Natural killer cell (primary cell): Measurements from ENCODE around the gene SEC16A. TPM values are rescaled to one million over a fixed set of nuclear protein-coding genes. Genes with fewer than 3 reads are reported as not detected.

ENCODE experiments used
- ATAC-seq, 3 donors: fragments of 150-1000 bp in 2 of 3; fragments of 200-7000 bp in 1 of 3; cut with Tn5 transposase; 1 replicate in 1 of 3; 2 replicates in 2 of 3; pipeline ENCODE4 v1.10.0; 2021; ENCODE audit warnings: mild to moderate bottlenecking in 2 of 3, moderate library complexity in 2 of 3
- DNase-seq, 2 donors: peaks; one replicate each; pipeline versions ENCODE4 v3.0.0 to v3.0.0-alpha.2; 2013 to 2021; ENCODE audit warnings: mixed read lengths in 1 of 2
- H3K27ac ChIP-seq: one replicate; pipeline ENCODE4 v1.5.1; 2013; ENCODE audit warnings: mild to moderate bottlenecking, low read length
- H3K27me3 ChIP-seq: one replicate; pipeline ENCODE4 v1.6.1; 2013; ENCODE audit warnings: low read length; ENCODE audit not compliant: control insufficient read depth, insufficient read depth
- H3K36me3 ChIP-seq: one replicate; pipeline ENCODE4 v1.6.1; 2013; ENCODE audit warnings: low read length; ENCODE audit not compliant: control insufficient read depth, insufficient read depth
- H3K4me1 ChIP-seq: one replicate; pipeline ENCODE4 v1.6.1; 2013; ENCODE audit warnings: low read length; ENCODE audit not compliant: control insufficient read depth, insufficient read depth
- H3K4me3 ChIP-seq: one replicate; pipeline ENCODE4 v1.5.1; 2013; ENCODE audit warnings: low read length
- H3K9me3 ChIP-seq: one replicate; pipeline ENCODE4 v1.6.1; 2013; ENCODE audit warnings: low read length; ENCODE audit not compliant: control insufficient read depth, insufficient read depth
- H3K27ac Mint-ChIP-seq, 2 donors: one replicate each; pipeline ENCODE4 v1.8.0; 2022; ENCODE audit warnings: mild to moderate bottlenecking in 2 of 2, mixed read lengths in 2 of 2, moderate library complexity in 1 of 2
- H3K27me3 Mint-ChIP-seq, 2 donors: one replicate each; pipeline ENCODE4 v1.8.0; 2022; ENCODE audit warnings: low read depth in 2 of 2, mixed read lengths in 2 of 2
- H3K36me3 Mint-ChIP-seq: one replicate; pipeline ENCODE4 v1.8.0; 2022; ENCODE audit warnings: mixed read lengths
- H3K4me1 Mint-ChIP-seq, 2 donors: one replicate each; pipeline ENCODE4 v1.8.0; 2022; ENCODE audit warnings: mixed read lengths in 2 of 2
- H3K4me3 Mint-ChIP-seq: one replicate; pipeline ENCODE4 v1.8.0; 2022; ENCODE audit warnings: mild to moderate bottlenecking, moderate library complexity, mixed read lengths
- H3K9me3 Mint-ChIP-seq, 2 donors: one replicate each; pipeline ENCODE4 v1.8.0; 2022; ENCODE audit warnings: mixed read lengths in 2 of 2
- WGBS: methylation state at CpG from one replicate; pipeline ENCODE4 v1.1.7; 2013; ENCODE audit warnings: missing lambda C conversion rate; ENCODE audit not compliant: insufficient coverage; 5-methylcytosine and 5-hydroxymethylcytosine counted together
- intact Hi-C: fragments of 100-400 bp; cut with micrococcal nuclease; formaldehyde crosslinking; loops from one replicate; pipeline ENCODE4 v1.14.2; 2022
- total RNA-seq, 4 donors: library from RNA; stranded (reverse); fragments of 120-200 nt in 1 of 4; gene quantifications; one replicate each; pipeline versions ENCODE4 v1.2.3 to v1.2.4, GENCODE V29; 2013 to 2022
- TF ChIP-seq, protein P1 (sequence below): fragments of 200-600 bp; IDR thresholded peaks from one replicate; pipeline ENCODE4 v1.8.0; 2022; ENCODE audit warnings: antibody characterized with exemption

SEC16A gene
- total RNA-seq, 3 donors from 2014 or later (not counting 1 experiment from before 2014, with no cell fraction given), result 84.3 to 89.0 (median 87.1) TPM

DNA sequence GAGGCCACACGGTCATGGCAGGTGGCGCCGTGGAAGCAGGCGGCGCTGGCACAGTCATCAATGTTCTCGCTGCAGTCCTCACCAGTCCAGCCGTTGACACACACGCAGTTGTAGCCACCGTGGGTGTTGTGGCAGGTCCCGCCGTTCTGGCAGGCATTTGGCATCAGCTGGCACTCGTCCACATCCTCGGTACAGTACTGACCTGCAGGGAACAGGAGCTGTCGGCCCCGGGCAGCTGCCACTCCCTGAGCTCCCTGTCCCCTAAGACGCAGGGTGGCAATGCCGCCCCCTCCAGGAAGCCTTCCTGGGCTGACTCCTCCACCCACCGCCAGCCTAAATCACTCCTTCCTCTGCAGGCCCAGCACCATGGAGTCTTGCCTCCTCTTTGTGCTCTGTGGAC lies 35.8 kb upstream of the SEC16A start:
- H3K4me3 Mint-ChIP-seq, result no peak overlapping the region
- H3K36me3 Mint-ChIP-seq, result no peaks in the 10 kb centered on the region
- H3K9me3 Mint-ChIP-seq, result no peaks in the 10 kb centered on the region
- H3K36me3 ChIP-seq, result peaks cover 85% of the 10 kb centered on the region
- H3K27ac ChIP-seq, result no peak overlapping the region
- H3K27me3 ChIP-seq, result no peaks in the 10 kb centered on the region
- intact Hi-C loops, result no loop called here
- no peak overlapping the region for H3K27ac Mint-ChIP-seq
- H3K9me3 ChIP-seq, result no peaks in the 10 kb centered on the region
- TF ChIP-seq, protein P1, sequence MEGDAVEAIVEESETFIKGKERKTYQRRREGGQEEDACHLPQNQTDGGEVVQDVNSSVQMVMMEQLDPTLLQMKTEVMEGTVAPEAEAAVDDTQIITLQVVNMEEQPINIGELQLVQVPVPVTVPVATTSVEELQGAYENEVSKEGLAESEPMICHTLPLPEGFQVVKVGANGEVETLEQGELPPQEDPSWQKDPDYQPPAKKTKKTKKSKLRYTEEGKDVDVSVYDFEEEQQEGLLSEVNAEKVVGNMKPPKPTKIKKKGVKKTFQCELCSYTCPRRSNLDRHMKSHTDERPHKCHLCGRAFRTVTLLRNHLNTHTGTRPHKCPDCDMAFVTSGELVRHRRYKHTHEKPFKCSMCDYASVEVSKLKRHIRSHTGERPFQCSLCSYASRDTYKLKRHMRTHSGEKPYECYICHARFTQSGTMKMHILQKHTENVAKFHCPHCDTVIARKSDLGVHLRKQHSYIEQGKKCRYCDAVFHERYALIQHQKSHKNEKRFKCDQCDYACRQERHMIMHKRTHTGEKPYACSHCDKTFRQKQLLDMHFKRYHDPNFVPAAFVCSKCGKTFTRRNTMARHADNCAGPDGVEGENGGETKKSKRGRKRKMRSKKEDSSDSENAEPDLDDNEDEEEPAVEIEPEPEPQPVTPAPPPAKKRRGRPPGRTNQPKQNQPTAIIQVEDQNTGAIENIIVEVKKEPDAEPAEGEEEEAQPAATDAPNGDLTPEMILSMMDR, result no peak
- no peak overlapping the region for H3K4me3 ChIP-seq
- no peaks in the 10 kb centered on the region for H3K4me1 Mint-ChIP-seq
- 95% methylated on average over 18 of the region's 18 CpGs for WGBS
- peaks cover 15% of the 10 kb centered on the region for H3K4me1 ChIP-seq
- no peak for ATAC-seq
- no peaks in the 10 kb centered on the region for H3K27me3 Mint-ChIP-seq
- DNase-seq, result no peak

DNA sequence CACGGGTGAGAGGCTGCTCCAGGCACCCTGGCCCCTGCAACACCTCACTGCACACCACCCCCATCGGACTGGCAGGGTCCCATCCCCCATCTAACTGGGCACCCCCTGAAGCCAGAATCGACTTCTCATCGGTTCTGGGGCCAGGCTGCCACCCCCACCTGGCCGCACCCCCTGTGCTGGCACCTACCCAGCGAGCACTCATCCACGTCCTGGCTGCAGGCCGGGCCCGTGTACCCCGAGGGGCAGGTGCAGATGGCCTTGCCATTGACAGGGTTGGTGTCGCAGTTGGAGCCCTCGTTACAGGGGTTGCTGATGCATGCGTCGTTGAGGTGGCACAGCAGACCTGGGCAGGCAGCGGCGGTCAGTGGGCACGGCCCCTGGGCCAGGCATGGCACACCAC lies 35.1 kb upstream of the SEC16A start:
- intact Hi-C loops, result no loop called here
- Mint-ChIP-seq H3K4me3 (no peak overlapping the region), H3K4me1 (no peaks in the 10 kb centered on the region), H3K27ac (no peak overlapping the region), H3K27me3 (no peaks in the 10 kb centered on the region), H3K9me3 (no peaks in the 10 kb centered on the region), H3K36me3 (no peaks in the 10 kb centered on the region)
- no peak for ATAC-seq
- 95% methylated on average over 17 of the region's 17 CpGs for WGBS
- no peak for DNase-seq
- Histone ChIP-seq H3K4me1 (peaks cover 8% of the 10 kb centered on the region), H3K4me3 (no peak overlapping the region), H3K27ac (no peak overlapping the region), H3K9me3 (no peaks in the 10 kb centered on the region), H3K27me3 (no peaks in the 10 kb centered on the region), H3K36me3 (peaks cover 86% of the 10 kb centered on the region)
- TF ChIP-seq, protein P1, result no peak

DNA sequence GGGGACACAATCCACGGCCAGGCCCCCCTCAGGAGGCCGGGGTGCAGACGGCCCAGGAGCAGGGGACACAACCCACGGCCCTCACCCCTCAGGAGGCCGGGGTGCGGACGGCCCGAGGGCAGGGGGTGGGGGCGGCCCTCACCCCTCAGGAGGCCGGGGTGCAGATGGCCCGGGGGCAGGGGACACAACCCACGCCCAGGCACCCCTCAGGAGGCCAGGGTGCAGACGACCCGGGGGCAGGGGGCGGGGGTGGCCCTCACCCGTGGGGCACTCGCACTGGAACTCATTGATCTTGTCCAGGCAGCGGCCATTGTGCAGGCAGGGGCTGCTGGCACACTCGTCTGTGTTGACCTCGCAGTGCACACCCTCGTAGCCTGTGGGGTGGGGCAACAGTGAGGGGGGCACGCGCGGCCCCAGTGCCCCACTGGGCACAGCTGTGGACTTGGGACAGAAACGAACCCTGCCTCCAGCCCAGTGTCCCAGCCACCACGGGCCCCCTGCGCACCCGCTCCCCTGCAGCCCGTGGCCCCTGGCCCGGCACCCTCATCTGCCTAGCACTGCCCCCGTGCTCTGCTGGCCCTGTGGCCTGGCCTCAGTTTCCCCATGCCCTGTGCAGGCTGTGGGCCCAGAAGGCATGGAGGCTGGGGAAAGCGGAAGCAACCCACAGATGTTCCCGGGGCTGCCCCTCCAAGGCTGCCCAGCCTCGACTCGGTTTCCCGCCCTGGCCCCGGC lies 34.3 kb upstream of the SEC16A start:
- intact Hi-C loops, result no loop called here
- 94% methylated on average over 37 of the region's 37 CpGs for WGBS
- no peak overlapping the region for H3K4me3 ChIP-seq
- Mint-ChIP-seq H3K36me3 (no peaks in the 10 kb centered on the region), H3K4me1 (no peaks in the 10 kb centered on the region), H3K27me3 (no peaks in the 10 kb centered on the region), H3K4me3 (no peak overlapping the region), H3K9me3 (no peaks in the 10 kb centered on the region), H3K27ac (no peak overlapping the region)
- TF ChIP-seq, protein P1, result no peak
- H3K27ac ChIP-seq, result no peak overlapping the region
- ATAC-seq (no peak), DNase-seq (no peak)
- H3K27me3 ChIP-seq, result no peaks in the 10 kb centered on the region
- peaks cover 87% of the 10 kb centered on the region for H3K36me3 ChIP-seq
- no peaks in the 10 kb centered on the region for H3K9me3 ChIP-seq
- peaks cover 6% of the 10 kb centered on the region for H3K4me1 ChIP-seq

DNA sequence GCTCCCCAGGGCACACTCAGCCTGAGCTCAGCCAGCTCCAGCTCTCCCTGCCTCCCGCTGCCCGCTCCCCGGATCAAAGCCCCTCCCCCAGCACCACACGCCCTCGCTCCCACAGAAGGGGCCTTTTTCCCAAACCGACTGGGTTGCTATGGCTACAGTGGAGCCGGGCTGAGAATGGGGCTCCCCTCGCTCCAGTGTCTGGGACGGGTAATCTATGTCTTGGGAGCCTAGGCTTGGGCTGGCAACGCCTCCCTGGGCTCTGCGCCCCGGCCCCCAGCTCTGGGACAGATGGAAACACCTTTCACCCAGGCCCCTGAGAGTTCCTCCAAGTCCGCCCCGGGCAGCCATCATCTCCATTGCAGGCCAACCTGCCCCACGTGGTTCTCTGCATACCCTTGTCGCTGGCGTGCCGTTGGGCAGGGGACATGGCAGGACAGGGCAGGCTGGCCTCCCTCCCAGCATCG lies 33.4 kb upstream of the SEC16A start:
- TF ChIP-seq, protein P1, result no peak
- Mint-ChIP-seq H3K4me3 (no peak overlapping the region), H3K4me1 (no peaks in the 10 kb centered on the region), H3K27me3 (no peaks in the 10 kb centered on the region), H3K36me3 (no peaks in the 10 kb centered on the region), H3K27ac (no peak overlapping the region), H3K9me3 (no peaks in the 10 kb centered on the region)
- DNase-seq, result no peak
- peaks cover 2% of the 10 kb centered on the region for H3K4me1 ChIP-seq
- H3K27me3 ChIP-seq, result no peaks in the 10 kb centered on the region
- no peak for ATAC-seq
- no peak overlapping the region for H3K4me3 ChIP-seq
- H3K27ac ChIP-seq, result no peak overlapping the region
- intact Hi-C loops, result no loop called here
- no peaks in the 10 kb centered on the region for H3K9me3 ChIP-seq
- WGBS, result 97% methylated on average over 19 of the region's 19 CpGs
- H3K36me3 ChIP-seq, result peaks cover 91% of the 10 kb centered on the region
